Right renal pelvis (tissue), 4 donors: ENCODE results near the gene FA2H. TPM values are rescaled to one million over a fixed set of nuclear protein-coding genes. Genes with fewer than 3 reads are reported as not detected.

ENCODE experiments used
- DNase-seq, 4 donors: peaks; one replicate each; pipeline ENCODE4 v3.0.0-alpha.2; 2013; ENCODE audit warnings: low read depth in 4 of 4, low spot score in 3 of 4, missing footprints in 1 of 4
- polyA plus RNA-seq, 4 donors: library from polyadenylated mRNA; unstranded; fragments of 120-200 nt; gene quantifications; one replicate each; pipeline ENCODE4 v1.2.1, GENCODE V29; 2013; ENCODE audit not compliant: insufficient read length in 4 of 4

Gene FA2H
- polyA plus RNA-seq, 4 donors, result 2.7 to 4.0 (median 3.5) TPM

GRCh38 chr16:74745109-74745615 lies 29.5 kb downstream of the FA2H start:
- no peak for DNase-seq

- DNase-seq, result no peak
Observed at GRCh38 chr16:74744566-74744965, 30.1 kb downstream of the FA2H start.

- DNase-seq, result peak in 1 of 4 donors; percentile 58
Observed at GRCh38 chr16:74743668-74744299, 30.8 kb downstream of the FA2H start.

DNA sequence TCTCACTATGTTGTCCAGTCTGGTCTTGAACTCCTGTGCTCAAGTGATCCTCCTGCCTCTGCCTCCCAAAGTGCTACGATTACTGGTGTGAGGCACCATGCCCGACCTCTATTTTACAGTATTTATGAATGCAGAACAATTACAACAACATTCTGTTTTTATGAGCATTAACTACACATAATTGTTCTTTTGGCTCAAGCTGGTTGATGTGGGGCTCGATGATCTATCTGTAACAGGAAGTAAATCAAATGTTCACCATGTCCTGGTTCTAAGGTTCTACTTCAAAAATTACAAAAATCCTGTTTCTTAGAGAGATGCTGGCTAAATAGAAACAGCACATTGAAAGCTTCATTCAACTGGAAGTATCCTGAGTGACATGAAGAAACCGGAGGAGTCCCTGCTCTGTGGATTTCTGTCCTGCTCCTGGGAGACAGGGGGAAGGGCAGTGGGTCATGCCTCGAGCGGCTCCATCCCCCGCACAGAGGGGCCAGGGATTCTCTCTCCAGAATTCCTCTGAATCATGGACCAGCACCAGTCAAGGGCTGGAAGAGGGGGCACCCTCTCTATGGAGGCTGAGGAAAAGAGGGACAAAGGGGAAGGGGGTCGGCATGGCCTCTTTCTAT lies 31.5 kb downstream of the FA2H start:
- no peak for DNase-seq

DNA sequence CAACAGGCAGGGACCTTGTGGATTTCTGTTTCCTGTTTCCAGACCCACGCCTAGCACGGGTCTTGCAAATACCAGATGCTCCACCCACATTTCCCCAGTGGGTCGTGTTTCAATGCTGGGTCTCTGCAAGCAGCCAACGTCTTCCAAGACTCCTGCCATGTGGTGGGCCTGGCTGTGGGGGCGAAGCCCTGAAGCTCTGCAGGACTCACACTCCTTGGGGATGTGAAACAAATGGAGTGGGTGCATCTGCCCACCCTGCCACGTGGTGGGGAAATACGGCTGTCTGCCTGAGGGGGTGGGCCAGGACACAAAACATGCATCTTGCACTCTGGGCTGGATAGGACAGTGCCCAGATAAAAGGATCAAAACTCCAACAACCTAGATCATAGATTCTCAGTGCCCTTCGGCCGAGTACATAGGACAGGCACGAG lies 32.6 kb downstream of the FA2H start:
- no peak for DNase-seq

DNA sequence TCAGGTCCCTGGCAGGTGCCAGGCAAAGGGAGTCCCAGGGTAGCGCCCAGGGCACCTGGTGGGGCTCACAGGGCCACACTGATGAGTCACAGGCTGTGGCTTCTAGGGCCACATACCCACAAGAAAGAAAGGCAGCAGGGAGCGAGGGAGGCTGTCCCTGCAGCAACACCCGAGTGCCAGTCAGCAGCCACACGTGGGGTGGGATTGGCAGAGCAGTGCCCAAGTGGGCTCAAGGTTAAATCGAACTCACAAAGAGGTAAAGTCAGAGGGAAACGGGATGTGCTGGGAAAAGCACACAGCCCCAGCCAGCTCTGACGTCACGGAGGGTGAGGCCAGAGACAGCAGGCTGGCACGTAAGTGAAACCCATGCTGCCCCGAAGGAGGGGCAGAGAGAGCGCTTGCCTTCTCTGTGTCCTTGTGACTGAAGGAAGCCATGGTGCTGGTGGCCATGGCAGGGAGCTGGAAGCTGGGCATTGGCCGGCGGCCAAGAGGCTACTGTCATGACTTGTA lies 33.8 kb downstream of the FA2H start:
- DNase-seq, result no peak

DNA sequence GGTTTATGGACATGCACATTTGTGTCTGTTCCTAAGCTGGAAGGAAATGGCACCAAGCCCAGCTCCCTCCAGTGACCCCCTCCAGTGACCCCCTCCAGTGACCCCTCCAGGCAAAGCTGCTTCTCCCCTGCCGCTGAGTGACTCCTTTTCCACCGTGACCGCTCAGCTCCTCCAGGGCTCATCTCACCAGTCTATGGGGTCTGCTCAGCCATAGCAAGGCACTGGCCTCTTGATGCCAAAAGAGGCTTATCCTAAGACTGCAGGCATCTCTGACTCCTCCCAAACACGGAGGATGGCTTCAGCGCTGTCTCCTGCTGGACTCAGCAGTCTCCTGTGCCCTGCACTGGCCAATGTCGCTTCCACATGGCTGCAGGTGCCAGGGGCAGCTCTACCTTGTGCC lies 35.3 kb downstream of the FA2H start:
- DNase-seq, result no peak

- no peak for DNase-seq
Observed at GRCh38 chr16:74738816-74739215, 35.8 kb downstream of the FA2H start.

DNA sequence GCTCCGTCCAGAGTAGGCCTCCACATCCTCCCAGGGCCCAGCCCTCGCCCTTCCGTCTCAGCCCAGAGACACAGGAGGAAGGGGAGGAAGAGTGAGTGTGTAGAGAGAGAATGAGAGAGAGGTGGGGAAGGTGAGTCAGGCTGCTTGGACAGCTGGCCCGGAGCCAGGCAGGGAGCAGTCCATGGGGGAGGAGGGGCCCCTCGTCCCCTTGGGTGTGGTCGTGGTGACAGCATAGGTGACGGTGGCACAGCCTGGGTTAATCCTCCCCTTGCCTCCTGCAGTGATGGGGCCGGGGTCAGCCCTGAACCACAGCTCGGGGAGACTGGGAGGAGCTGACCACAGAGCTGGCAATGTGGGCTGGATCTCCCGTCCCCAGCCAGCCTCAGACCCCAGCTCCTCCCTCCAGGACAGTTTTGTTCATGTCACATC lies 36.5 kb downstream of the FA2H start:
- DNase-seq, result no peak

DNA sequence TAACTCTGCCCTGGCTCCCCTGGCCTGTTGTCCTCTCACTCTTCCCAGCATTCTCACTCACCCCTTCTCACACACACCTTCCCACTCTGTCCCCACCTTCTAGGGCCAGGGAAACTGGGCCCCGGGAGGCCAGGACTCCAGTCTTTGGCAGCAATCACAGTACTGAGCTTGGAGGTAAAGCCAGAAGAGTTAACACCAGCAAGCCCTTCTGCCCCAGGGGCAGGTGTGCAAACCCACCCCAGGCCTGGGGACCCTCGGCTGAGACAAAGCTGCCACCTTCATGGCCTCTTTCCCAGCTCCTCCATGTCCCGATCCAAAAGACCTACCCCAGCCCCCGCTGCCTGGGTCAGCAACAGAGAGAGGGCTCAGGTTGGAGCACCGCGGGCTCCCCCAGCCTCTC lies 37.1 kb downstream of the FA2H start:
- DNase-seq, result no peak

- DNase-seq, result no peak
Observed at GRCh38 chr16:74736531-74737157, 38.0 kb downstream of the FA2H start.

GRCh38 chr16:74735554-74735953 lies 39.1 kb downstream of the FA2H start:
- DNase-seq, result no peak

DNA sequence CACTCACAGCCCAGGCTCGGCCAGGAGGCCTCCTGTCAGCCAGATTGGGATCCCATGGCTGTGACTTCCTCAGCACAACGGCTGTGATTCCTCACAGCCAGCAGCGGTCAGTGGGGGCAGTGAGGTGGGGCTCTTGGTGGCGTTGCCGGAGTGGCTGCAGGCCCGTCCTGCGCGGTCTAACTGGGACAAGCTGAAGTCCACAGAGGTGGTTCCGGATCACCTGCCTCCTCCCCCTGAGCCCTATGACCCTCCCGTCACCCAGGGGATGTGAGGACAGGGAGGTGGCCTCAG lies 39.5 kb downstream of the FA2H start:
- no peak for DNase-seq

DNA sequence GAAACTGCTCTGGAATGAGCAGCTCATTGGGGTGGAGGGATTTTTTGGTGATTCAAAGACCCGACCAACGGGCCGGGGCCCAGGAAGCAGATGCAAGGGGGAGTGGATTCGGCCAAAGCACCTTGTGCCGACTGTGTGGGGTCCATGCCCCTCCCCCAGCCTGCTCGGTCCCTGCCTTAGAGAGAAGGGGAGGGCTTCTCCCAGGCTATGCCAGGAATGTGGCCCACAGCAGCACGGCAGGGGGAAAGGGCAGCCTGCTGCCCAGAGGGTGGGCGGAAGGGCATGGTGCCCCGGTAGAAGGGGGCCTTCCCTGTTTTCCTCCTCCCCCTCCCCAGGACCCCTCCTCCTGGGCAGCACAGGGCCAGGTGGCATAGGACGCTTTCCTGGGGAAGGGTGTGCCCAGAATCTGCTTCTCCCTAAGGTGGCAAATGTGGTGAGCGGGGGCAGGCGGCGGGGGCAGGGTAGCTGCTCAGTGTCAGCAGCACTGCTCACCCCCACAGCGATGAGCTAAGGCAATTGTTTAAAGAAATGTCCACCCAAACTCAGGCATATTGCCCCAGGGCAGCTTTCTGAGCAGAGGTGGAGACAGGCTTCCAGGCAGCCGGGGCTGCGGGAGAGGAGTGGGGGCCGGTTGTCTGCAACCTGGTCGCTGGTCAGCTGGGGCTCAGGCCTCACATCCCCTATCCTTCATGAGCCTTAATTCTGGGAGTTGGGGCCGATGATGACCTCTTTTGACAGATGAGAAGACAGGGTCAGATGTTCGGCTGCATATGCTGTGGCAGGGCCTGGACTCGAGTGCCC lies 40.1 kb downstream of the FA2H start:
- DNase-seq, result no peak

- no peak for DNase-seq
Observed at GRCh38 chr16:74732707-74733350, 41.8 kb downstream of the FA2H start.

DNA sequence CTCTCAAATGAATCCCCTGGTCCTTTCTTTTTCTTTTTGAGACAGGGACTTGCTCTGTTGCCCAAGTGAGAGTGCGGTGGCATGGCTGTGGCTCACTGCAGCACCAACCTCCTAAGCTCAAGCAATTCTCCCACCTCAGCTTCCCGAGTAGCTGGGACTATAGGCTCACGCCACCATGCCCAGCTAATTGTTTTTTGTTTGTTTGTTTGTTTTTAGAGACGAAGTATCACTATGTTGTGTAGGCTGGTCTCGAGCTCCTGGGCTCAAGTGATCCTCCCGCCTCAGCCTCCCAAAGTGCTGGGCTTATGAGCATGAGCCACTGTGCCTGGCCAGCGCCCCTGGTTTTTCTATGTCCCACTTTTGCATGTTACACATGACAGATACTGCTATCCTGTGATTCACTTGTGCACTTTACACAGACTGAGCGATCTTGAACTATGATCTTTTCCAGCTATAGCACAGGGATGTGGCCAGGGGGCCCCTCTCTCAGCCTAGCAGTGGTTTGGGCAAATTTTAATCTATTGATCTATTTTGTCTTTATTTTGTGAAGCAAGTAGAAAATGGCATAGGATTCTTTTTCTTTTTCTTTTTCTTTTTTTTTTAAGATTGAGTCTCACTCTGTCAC lies 42.7 kb downstream of the FA2H start:
- DNase-seq, result no peak

GRCh38 chr16:74729783-74730683 lies 44.6 kb downstream of the FA2H start:
- no peak for DNase-seq

DNA sequence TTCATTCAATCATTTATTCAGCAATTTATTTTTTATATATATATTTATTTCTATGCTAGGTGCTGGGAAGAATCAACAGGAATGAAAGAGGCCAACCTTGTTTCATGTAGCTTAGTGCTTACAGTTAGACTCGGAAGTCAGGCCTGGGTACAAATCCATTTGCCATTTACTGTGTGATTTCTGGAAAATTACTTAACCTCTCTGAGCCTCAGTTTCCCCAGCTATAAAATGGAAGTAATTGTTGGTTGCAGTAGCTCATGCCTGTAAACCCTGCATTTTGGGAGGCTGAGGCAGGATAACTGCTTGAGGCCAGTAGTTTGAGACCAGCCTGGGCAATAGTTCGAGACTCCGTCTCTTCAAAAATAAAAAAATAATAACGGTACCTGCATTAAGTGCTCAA lies 46.7 kb downstream of the FA2H start:
- DNase-seq, result no peak

GRCh38 chr16:74726716-74727115 lies 47.9 kb downstream of the FA2H start:
- no peak for DNase-seq
